Activated naive CD8-positive, alpha-beta T cell treated with anti-CD3 and anti-CD28 coated beads, Interleukin-2, amount 50 U/mL, for 24 hours (primary cell): ENCODE results near the gene KCNK3.

ENCODE experiments used
- ATAC-seq: fragments of 150-1000 bp; cut with Tn5 transposase; one replicate; pipeline ENCODE4 v1.10.0; 2021
- DNase-seq: peaks from one replicate; pipeline ENCODE4 v3.0.0; 2021
- H3K27ac Mint-ChIP-seq: one replicate; pipeline ENCODE4 v1.8.0; 2021; ENCODE audit warnings: mild to moderate bottlenecking, mixed read lengths
- H3K27me3 Mint-ChIP-seq: one replicate; pipeline ENCODE4 v1.8.0; 2021; ENCODE audit warnings: mixed read lengths
- H3K36me3 Mint-ChIP-seq: one replicate; pipeline ENCODE4 v1.8.0; 2021; ENCODE audit warnings: low read depth, mixed read lengths
- H3K4me1 Mint-ChIP-seq: one replicate; pipeline ENCODE4 v1.8.0; 2021; ENCODE audit warnings: mixed read lengths
- H3K4me3 Mint-ChIP-seq: one replicate; pipeline ENCODE4 v1.8.0; 2021; ENCODE audit warnings: mild to moderate bottlenecking, moderate library complexity, mixed read lengths
- H3K9me3 Mint-ChIP-seq: one replicate; pipeline ENCODE4 v1.8.0; 2021; ENCODE audit warnings: mixed read lengths

KCNK3 gene

DNA sequence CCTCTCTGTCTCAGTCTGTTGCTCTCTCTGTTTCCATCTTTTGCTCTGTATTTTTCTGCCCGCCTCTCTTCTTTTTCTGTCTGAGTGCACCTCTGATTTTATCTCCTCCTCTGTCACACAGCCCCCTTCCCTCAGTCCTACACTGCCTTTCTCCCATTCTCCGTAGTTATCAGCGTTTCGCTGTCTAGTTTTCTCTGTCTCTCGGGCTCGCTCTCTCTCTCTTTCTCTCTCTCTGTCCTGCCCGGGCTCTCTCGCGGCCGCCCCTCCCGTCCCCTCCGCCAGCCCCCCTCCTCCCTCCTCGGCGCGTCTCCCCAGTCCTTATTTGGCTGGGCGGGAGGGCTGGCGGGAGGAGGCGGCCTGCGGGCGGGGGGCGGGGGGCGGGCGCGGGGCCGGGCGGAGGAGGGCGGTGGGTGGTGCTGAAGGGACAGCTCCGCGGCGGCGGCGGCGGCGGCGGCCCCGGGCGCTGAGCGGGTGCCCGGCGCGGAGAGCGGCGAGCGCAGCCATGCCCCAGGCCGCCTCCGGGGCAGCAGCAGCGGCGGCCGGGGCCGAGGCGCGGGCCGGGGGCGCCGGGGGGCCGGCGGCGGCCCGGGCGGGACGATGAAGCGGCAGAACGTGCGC is at the start of gene KCNK3:
KCNK3 (plus strand) TSS at position 444 of the 618 bp plus-strand sequence; CDS start at position 598, 154 bp downstream.
- DNase-seq (peak; percentile 52), ATAC-seq (peak; percentile 48)
- no peaks in the 10 kb centered on the region for H3K36me3 Mint-ChIP-seq
- H3K27me3 Mint-ChIP-seq = peaks cover 66% of the 10 kb centered on the region
- peaks cover 4% of the 10 kb centered on the region for H3K4me1 Mint-ChIP-seq
- no peaks in the 10 kb centered on the region for H3K9me3 Mint-ChIP-seq
- no peak within 1 kb of the TSS for H3K4me3 Mint-ChIP-seq
- H3K27ac Mint-ChIP-seq = no peak within 1 kb of the TSS

DNA sequence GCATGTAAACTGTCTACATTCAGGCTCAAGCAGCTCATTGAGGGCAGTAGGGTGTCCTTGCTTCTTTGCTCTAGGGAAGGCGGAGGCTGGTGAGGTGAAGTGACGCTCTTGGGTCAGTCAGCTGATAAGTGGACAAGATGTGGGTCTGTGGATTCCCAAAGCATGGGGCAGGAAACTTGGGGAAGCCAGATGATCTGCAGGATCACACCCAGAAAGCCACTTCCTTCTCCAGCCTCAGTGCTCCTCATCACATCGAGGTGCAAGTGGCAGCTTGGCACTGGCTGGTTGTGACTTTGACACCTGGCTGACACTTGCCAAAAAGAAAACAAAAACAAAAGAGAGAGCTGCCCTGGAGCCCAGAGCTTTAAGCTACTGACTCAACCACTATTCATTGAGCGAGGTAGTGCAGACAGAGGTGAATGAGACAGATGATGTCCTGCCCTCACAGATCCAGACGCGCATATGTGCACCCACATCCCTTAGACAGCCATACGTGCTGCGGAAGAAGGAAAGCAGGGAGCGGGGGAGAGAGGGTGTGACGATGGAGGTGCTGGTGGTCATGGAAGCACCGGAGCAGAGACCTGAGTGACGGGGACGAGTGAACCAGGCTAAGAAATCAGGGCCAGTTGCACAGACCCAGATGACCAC is 48.2 kb upstream of the KCNK3 start:
- Mint-ChIP-seq H3K36me3 (no peaks in the 10 kb centered on the region), H3K27me3 (peaks cover 29% of the 10 kb centered on the region), H3K27ac (no peak overlapping the region), H3K4me3 (no peak overlapping the region), H3K4me1 (no peaks in the 10 kb centered on the region), H3K9me3 (no peaks in the 10 kb centered on the region)
- no peak for ATAC-seq
- DNase-seq = no peak

DNA sequence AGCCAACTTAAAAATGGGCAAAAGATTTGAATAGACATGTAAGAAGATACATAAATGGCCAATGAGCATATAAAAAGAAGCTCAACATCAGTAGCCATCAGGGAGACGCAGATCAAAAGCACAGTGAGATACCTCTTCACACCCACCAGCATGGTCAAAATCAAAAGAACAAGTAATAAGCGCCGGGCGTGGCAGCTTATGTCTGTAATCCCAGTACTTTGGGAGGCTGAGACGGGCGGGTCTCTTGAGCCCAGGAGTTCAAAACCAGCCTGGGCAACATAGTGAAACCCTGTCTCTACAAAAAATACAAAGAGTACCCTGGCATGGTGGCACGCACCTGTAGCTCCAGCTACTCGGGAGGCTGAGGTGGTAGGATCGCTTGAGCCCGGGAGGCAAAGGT is 46.8 kb upstream of the KCNK3 start:
- Mint-ChIP-seq H3K27me3 (peaks cover 27% of the 10 kb centered on the region), H3K4me3 (no peak overlapping the region), H3K9me3 (no peaks in the 10 kb centered on the region), H3K27ac (no peak overlapping the region), H3K4me1 (no peaks in the 10 kb centered on the region), H3K36me3 (no peaks in the 10 kb centered on the region)
- ATAC-seq (no peak), DNase-seq (no peak)

DNA sequence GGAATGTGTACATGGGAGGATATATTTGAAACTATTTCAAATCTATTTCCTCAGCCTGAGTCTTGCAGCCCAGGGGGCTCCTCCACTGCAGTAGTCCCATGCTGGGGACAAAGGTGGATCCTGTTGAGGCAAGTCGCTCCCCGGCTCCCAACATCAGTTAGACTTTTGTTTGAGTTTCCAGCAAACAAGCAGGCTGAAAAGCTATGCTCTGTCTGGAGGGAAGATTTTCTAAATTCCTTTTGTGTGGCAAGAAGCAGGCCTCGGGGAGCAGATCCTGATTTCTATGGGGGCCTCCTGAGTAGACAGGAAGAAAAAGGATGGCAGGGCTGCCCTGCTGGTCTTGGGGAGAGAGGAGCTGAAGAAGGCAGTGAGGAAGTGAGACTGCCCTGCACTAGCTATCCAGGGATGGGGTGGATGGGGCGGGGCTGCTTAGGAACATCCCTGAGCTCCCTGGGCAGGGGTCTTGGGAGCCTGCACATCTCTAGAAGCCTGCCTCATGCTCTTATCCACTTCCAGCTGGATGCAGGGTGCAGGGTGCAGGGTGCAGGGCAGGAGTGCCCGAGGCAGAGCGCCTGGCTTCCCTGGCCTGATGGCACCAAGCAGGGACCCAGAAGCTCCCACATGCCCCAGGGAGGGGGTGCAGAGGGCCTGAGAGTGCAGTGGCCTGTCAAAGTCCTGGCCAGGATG is 45.4 kb upstream of the KCNK3 start:
- Mint-ChIP-seq H3K4me3 (no peak overlapping the region), H3K27ac (no peak overlapping the region), H3K4me1 (no peaks in the 10 kb centered on the region), H3K36me3 (no peaks in the 10 kb centered on the region), H3K27me3 (peaks cover 25% of the 10 kb centered on the region), H3K9me3 (no peaks in the 10 kb centered on the region)
- DNase-seq (no peak), ATAC-seq (no peak)

DNA sequence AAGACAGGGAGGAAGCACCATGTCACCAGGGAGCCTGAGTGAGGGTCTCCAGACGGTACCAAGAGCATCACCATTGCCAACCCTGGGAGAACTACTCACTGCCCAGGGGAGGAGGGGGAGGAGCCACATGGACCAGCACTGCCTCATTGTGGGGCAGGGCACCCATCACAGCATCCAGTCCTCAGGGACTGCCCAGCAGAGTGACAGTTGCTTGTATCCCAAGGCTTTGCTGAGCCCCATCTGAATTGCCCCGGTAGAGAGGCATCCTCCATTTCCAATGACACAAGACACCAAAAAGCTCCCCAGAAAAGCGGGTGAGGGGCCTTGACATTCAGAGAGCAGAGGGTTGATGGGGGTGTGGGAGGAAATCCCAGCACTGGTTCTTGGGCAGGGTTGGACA is 44.5 kb upstream of the KCNK3 start:
- ATAC-seq = no peak
- no peak overlapping the region for H3K27ac Mint-ChIP-seq
- H3K9me3 Mint-ChIP-seq = no peaks in the 10 kb centered on the region
- no peaks in the 10 kb centered on the region for H3K4me1 Mint-ChIP-seq
- peaks cover 25% of the 10 kb centered on the region for H3K27me3 Mint-ChIP-seq
- no peaks in the 10 kb centered on the region for H3K36me3 Mint-ChIP-seq
- no peak overlapping the region for H3K4me3 Mint-ChIP-seq
- no peak for DNase-seq

DNA sequence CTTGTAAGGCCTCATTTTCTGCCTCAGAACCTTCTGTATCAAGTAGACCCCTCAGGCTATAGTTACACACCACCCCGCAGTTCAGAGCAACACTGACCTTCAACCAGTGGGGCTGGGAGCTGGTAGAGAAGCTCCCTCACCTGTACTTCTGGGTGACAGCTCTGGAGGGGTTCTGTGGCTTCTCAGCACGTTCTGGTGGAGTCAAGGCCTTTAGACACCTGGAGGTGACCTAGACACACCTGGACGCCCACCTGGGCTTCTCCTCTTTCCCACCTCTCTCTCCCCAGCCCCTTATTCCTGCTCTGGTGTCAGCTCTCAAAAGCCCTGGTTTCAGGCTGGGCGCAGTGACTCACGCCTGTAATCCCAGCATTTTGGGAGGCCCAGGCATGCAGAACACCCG is 44.0 kb upstream of the KCNK3 start:
- peaks cover 25% of the 10 kb centered on the region for H3K27me3 Mint-ChIP-seq

GRCh38 chr2:26649322-26649721 is 43.2 kb upstream of the KCNK3 start:
- no peak overlapping the region for H3K27ac Mint-ChIP-seq
- peaks cover 22% of the 10 kb centered on the region for H3K27me3 Mint-ChIP-seq
- H3K9me3 Mint-ChIP-seq = no peaks in the 10 kb centered on the region
- no peak for ATAC-seq
- no peak overlapping the region for H3K4me3 Mint-ChIP-seq
- no peaks in the 10 kb centered on the region for H3K4me1 Mint-ChIP-seq
- H3K36me3 Mint-ChIP-seq = no peaks in the 10 kb centered on the region
- no peak for DNase-seq

More for the DNA sequence above, 44.0 kb upstream of the KCNK3 start:
- Mint-ChIP-seq H3K27ac (no peak overlapping the region), H3K36me3 (no peaks in the 10 kb centered on the region), H3K4me1 (no peaks in the 10 kb centered on the region), H3K4me3 (no peak overlapping the region), H3K9me3 (no peaks in the 10 kb centered on the region)
- DNase-seq (no peak), ATAC-seq (no peak)

DNA sequence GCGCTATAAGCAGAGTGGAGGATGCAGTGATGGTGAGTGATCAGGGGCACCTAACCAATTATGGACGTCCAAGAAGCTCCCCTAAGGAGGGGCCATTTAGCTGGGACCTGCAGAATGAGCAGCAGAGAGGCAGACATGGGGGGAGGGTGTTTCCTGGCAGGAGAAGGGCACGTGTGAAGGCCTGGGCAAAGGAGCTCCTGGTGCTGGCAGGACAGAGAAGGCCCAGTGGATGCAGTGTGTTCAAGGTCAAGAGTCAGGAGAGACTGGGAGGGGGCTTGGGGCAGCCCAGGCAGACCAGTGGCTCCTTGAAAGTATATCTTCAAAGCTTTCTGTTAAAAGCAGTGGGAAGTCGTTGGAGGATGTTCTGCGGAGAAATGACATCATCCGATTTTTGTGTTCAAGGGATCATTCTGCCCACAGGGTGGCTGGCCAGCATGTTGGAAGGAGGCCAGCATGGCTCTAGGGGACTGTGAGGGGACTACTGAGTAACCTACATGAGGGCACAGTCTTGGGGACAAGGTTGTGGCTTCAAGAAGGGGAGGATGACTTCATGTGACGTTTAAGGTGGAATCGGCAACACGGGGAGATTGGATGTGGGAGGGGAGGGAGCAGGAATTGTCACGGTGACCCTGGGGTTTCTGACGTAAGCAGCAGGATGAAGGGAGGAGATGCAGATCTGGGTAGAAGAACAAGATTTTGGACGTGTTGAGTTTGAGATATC is 42.4 kb upstream of the KCNK3 start:
- ATAC-seq (no peak), DNase-seq (no peak)
- no peak overlapping the region for H3K4me3 Mint-ChIP-seq
- no peak overlapping the region for H3K27ac Mint-ChIP-seq
- no peaks in the 10 kb centered on the region for H3K9me3 Mint-ChIP-seq
- no peaks in the 10 kb centered on the region for H3K4me1 Mint-ChIP-seq
- H3K27me3 Mint-ChIP-seq = peaks cover 16% of the 10 kb centered on the region
- H3K36me3 Mint-ChIP-seq = no peaks in the 10 kb centered on the region

DNA sequence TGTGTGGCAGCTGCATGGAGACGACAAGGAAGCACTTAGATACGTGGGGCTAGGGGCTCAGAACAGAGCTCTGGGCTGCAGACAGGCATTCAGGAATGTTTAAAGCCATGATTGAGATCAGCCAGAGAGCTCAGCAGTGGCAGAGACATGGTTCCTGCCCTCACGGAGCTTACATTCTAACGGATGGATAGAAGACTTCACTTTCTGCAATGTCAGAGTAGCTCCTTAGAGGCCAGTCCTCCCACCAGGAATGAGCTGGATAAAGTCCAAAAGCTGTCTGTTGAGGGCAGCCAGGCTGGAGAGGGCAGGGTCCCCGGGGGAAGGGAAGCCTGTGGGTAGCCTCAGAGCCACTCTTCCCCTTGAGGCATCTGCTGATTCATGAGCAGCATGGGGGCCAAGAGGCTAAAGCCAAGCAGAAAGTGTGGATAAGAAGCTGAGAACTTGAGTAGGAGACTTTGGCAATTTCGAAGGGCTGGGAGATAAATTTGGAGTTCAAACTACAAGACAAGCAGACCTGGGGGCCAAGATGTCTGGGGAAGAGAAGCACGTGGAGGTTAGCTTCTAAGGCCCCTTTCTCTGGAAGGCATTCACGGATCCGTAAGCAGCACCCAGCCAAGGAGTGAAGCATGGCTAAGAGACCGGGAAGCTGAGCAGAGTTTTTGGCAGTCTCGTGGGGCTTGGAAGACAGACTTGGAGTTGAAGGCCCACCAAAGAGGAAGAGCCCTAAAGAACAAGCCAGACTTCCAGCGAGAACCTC is 41.6 kb upstream of the KCNK3 start:
- Mint-ChIP-seq H3K4me3 (no peak overlapping the region), H3K4me1 (no peaks in the 10 kb centered on the region), H3K36me3 (no peaks in the 10 kb centered on the region), H3K9me3 (no peaks in the 10 kb centered on the region), H3K27ac (no peak overlapping the region), H3K27me3 (peaks cover 14% of the 10 kb centered on the region)
- ATAC-seq (no peak), DNase-seq (no peak)

GRCh38 chr2:26651470-26651771 is 41.1 kb upstream of the KCNK3 start:
- ATAC-seq = no peak
- Mint-ChIP-seq H3K27ac (no peak overlapping the region), H3K9me3 (no peaks in the 10 kb centered on the region), H3K4me3 (no peak overlapping the region), H3K27me3 (peaks cover 14% of the 10 kb centered on the region), H3K36me3 (no peaks in the 10 kb centered on the region), H3K4me1 (no peaks in the 10 kb centered on the region)
- DNase-seq = no peak

GRCh38 chr2:26651799-26652198 is 40.7 kb upstream of the KCNK3 start:
- H3K27me3 Mint-ChIP-seq = peaks cover 14% of the 10 kb centered on the region
- H3K27ac Mint-ChIP-seq = no peak overlapping the region
- H3K9me3 Mint-ChIP-seq = no peaks in the 10 kb centered on the region
- H3K4me1 Mint-ChIP-seq = no peaks in the 10 kb centered on the region
- DNase-seq (no peak), ATAC-seq (no peak)
- no peak overlapping the region for H3K4me3 Mint-ChIP-seq
- H3K36me3 Mint-ChIP-seq = no peaks in the 10 kb centered on the region

- Mint-ChIP-seq H3K27ac (no peak overlapping the region), H3K4me3 (no peak overlapping the region), H3K9me3 (no peaks in the 10 kb centered on the region), H3K27me3 (peaks cover 12% of the 10 kb centered on the region), H3K4me1 (no peaks in the 10 kb centered on the region), H3K36me3 (no peaks in the 10 kb centered on the region)
- DNase-seq = no peak
- no peak for ATAC-seq
These were observed 40.0 kb upstream of the KCNK3 start for GRCh38 chr2:26652361-26653041.

GRCh38 chr2:26653207-26654060 is 39.1 kb upstream of the KCNK3 start:
- Mint-ChIP-seq H3K9me3 (no peaks in the 10 kb centered on the region), H3K4me1 (no peaks in the 10 kb centered on the region), H3K4me3 (no peak overlapping the region), H3K36me3 (no peaks in the 10 kb centered on the region), H3K27ac (no peak overlapping the region), H3K27me3 (peaks cover 15% of the 10 kb centered on the region)
- ATAC-seq = no peak
- no peak for DNase-seq
